Cardiac muscle cell (in vitro differentiated cells and primary cell): Measurements from ENCODE around the gene KCP. TPM values are rescaled to one million over a fixed set of nuclear protein-coding genes. Genes with fewer than 3 reads are reported as not detected.
A peak's percentile ranks its signal among the peaks of the same experiment; 100 is the strongest.

Experiments used
- DNase-seq, 2 donors: peaks; one replicate each; pipeline versions ENCODE4 v3.0.0 to v3.0.0-alpha.2; 2010 to 2017; ENCODE audit warnings: low read depth in 1 of 2, low spot score in 1 of 2
- H3K27ac ChIP-seq: fragments of 200-600 bp; sonication (generic); 2 replicates; pipeline ENCODE4 v1.5.1; 2016
- H3K27me3 ChIP-seq: fragments of 200-600 bp; sonication (generic); 2 replicates; pipeline ENCODE4 v1.6.0; 2016; ENCODE audit warnings: control low read depth
- H3K36me3 ChIP-seq: fragments of 200-600 bp; sonication (generic); 2 replicates; pipeline ENCODE4 v1.5.1; 2016; ENCODE audit warnings: control low read depth
- H3K4me1 ChIP-seq: fragments of 200-600 bp; sonication (generic); 2 replicates; pipeline ENCODE4 v1.8.1; 2017; ENCODE audit warnings: low read depth, mild to moderate bottlenecking, mixed run types
- H3K4me3 ChIP-seq: fragments of 200-600 bp; sonication (generic); 2 replicates; pipeline ENCODE4 v1.5.1; 2016; ENCODE audit warnings: mild to moderate bottlenecking
- H3K9me3 ChIP-seq: fragments of 200-600 bp; sonication (generic); 2 replicates; pipeline ENCODE4 v1.5.1; 2017; ENCODE audit warnings: low read depth, mild to moderate bottlenecking, control low read depth
- CTCF ChIP-seq: IDR thresholded peaks from 2 replicates; pipeline ENCODE4 v1.5.1; 2012; ENCODE audit warnings: low read depth, mild to moderate bottlenecking, low read length
- polyA plus RNA-seq: library from polyadenylated mRNA; unstranded; fragments of >200 nt; fragmentation: Nextera tagmentation; extraction: Ambion mirVana; gene quantifications from 2 replicates; pipeline ENCODE4 v1.2.1, GENCODE V29; 2016
- total RNA-seq: library from RNA; depleted of rRNA; stranded (reverse); fragments of >200 nt; gene quantifications from 2 replicates; pipeline ENCODE4 v1.2.3, GENCODE V29; 2016

Gene KCP
- total and polyA plus RNA-seq, 2 experiments from 2014 or later, result 1.2 to 1.6 TPM

GRCh38 chr7:128859232-128860157 is 51.0 kb downstream of the KCP start:
- Histone ChIP-seq H3K4me3 (no peak overlapping the region), H3K4me1 (peaks cover 4% of the 10 kb centered on the region), H3K27me3 (no peaks in the 10 kb centered on the region), H3K27ac (peak overlapping the region; percentile 79), H3K36me3 (peaks cover 34% of the 10 kb centered on the region), H3K9me3 (no peaks in the 10 kb centered on the region)
- DNase-seq, result no peak
- TF ChIP-seq CTCF, result no peak

- DNase-seq, result no peak
- no peaks in the 10 kb centered on the region for H3K27me3 ChIP-seq
- H3K4me3 ChIP-seq, result no peak overlapping the region
- no peak for TF ChIP-seq CTCF
- H3K27ac ChIP-seq, result peak overlapping the region; percentile 79
- peaks cover 2% of the 10 kb centered on the region for H3K4me1 ChIP-seq
- H3K9me3 ChIP-seq, result no peaks in the 10 kb centered on the region
- peaks cover 43% of the 10 kb centered on the region for H3K36me3 ChIP-seq
Observed at GRCh38 chr7:128858380-128859231, 51.9 kb downstream of the KCP start.

GRCh38 chr7:128856001-128856718 is 54.3 kb downstream of the KCP start:
- no peak overlapping the region for H3K4me3 ChIP-seq
- no peaks in the 10 kb centered on the region for H3K4me1 ChIP-seq
- TF ChIP-seq CTCF, result no peak
- no peaks in the 10 kb centered on the region for H3K27me3 ChIP-seq
- no peaks in the 10 kb centered on the region for H3K9me3 ChIP-seq
- H3K27ac ChIP-seq, result no peak overlapping the region
- DNase-seq, result no peak
- peaks cover 67% of the 10 kb centered on the region for H3K36me3 ChIP-seq

- Histone ChIP-seq H3K27ac (peak overlapping the region; percentile 15), H3K4me3 (no peak overlapping the region), H3K9me3 (no peaks in the 10 kb centered on the region), H3K4me1 (no peaks in the 10 kb centered on the region), H3K36me3 (peaks cover 73% of the 10 kb centered on the region), H3K27me3 (no peaks in the 10 kb centered on the region)
- DNase-seq, result no peak
- TF ChIP-seq CTCF, result no peak
Observed at GRCh38 chr7:128855559-128855958, 55.0 kb downstream of the KCP start.

GRCh38 chr7:128854396-128854795 is 56.1 kb downstream of the KCP start:
- no peak overlapping the region for H3K27ac ChIP-seq
- peaks cover 85% of the 10 kb centered on the region for H3K36me3 ChIP-seq
- no peak for TF ChIP-seq CTCF
- no peaks in the 10 kb centered on the region for H3K4me1 ChIP-seq
- DNase-seq, result no peak
- no peak overlapping the region for H3K4me3 ChIP-seq
- no peaks in the 10 kb centered on the region for H3K9me3 ChIP-seq
- no peaks in the 10 kb centered on the region for H3K27me3 ChIP-seq
